Heart left ventricle (tissue), 13 donors: ENCODE data around the gene RPL27A.

Experiments
- POLR2A ChIP-seq, 2 donors: fragments of 450-650 bp; IDR thresholded peaks; one replicate each; pipeline ENCODE4 v1.6.1; 2017; ENCODE audit warnings: antibody characterized with exemption in 2 of 2, mild to moderate bottlenecking in 2 of 2, moderate library complexity in 2 of 2
- TF ChIP-seq, protein P1 (sequence below), 12 donors: fragments of 200-600 bp; sonication (generic) in 4 of 12; IDR thresholded peaks; one replicate each; pipeline versions ENCODE4 v1.5.0 to v1.8.0; 2018 to 2022; ENCODE audit warnings: antibody characterized with exemption in 12 of 12, mild to moderate bottlenecking in 5 of 12
- donor health status: ischemic (EF 13 %, LVEDD 7.1; RV severe dilation, severe dysfunction).
- donor health status: DM: no; HTN: yes; CAD: no.
- donor health status: DM: no; HTN: no; CAD: no.
- donor health status: ischemic (EF 25% LVEDD 6.9; RV normal size, moderate dysfunction).
- donor health status: ischemic (EF 25% LVEDD 5.7; RV mildly dilated, moderate dysfunction).
- donor health status: ischemic (EF 35%, LVEDD 5.7; RV mildly dilated, moderate dysfunction).
- donor health status: nonischemic (EF 11% LVEDD 7.7; RV severe dilation, severe dysfunction).
- donor health status: DM: yes; HTN: yes; CAD: no.
- donor health status: PGD.
- donor health status: ischemic (EF 29% LVEDD 5.4; RV normal size, mild dysfunction).
- donor health status: nonischemic (EF 23%, LVEDD 6.1; RV moderate dilation, normal function).

DNA sequence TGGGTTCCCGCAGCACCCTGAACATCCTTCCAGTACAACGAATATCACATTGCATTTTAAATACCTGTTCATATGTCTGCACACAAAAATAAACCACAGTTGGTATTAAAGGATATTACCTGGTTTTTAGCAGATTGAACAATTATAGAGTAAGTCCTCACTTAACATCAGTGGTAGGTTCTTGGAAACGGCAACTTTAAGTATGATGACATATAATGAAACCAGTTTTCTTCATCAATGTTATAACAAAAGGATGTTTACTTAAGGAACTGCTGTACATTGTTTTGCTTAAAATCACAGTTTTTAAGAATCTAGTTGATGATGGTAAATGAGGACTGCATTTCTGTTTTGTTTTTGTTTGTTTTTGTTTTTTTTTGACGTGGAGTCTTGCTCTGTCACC is 28.1 kb upstream of the RPL27A start:
- TF ChIP-seq, protein P1, sequence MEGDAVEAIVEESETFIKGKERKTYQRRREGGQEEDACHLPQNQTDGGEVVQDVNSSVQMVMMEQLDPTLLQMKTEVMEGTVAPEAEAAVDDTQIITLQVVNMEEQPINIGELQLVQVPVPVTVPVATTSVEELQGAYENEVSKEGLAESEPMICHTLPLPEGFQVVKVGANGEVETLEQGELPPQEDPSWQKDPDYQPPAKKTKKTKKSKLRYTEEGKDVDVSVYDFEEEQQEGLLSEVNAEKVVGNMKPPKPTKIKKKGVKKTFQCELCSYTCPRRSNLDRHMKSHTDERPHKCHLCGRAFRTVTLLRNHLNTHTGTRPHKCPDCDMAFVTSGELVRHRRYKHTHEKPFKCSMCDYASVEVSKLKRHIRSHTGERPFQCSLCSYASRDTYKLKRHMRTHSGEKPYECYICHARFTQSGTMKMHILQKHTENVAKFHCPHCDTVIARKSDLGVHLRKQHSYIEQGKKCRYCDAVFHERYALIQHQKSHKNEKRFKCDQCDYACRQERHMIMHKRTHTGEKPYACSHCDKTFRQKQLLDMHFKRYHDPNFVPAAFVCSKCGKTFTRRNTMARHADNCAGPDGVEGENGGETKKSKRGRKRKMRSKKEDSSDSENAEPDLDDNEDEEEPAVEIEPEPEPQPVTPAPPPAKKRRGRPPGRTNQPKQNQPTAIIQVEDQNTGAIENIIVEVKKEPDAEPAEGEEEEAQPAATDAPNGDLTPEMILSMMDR (IDR thresholded peaks at IDR 0.05) = no peak
- TF ChIP-seq POLR2A (IDR thresholded peaks at IDR 0.05) = no peak
